Activated CD4-positive, alpha-beta T cell treated with anti-CD3 and anti-CD28 coated beads, Interleukin-2, Interleukin-6, amounts not matched to agents 100 ng/mL and 50 ng/mL, durations not matched to agents 16 hours and 8 hours (primary cell): ENCODE results near the gene RPA1.
"Not testable (repeated sequence)": the region's sequence is repeated elsewhere in the genome, so short reads cannot be mapped to it uniquely, and the experiment has no call there.

Experiments used
- DNase-seq: peaks from one replicate; pipeline ENCODE4 v3.0.0-alpha.2; 2020

The RPA1 gene

GRCh38 chr17:1829592-1830257 lies at the start of gene RPA1, which contains the start of gene SMYD4:
Gene RPA1, plus strand, starts transcription at chr17:1830005. Its CDS starts 89 bp downstream, at chr17:1830094.
Gene SMYD4, minus strand, starts transcription at chr17:1829902. Its CDS starts 1,908 bp downstream, at chr17:1827994.
- DNase-seq = peak; percentile 94

GRCh38 chr17:1782171-1782567 lies 47.6 kb upstream of the RPA1 start:
- DNase-seq = no peak

- no peak for DNase-seq
Measured at GRCh38 chr17:1783271-1783670, 46.5 kb upstream of the RPA1 start.

GRCh38 chr17:1783834-1784611 lies 45.8 kb upstream of the RPA1 start:
- DNase-seq = no peak

- DNase-seq = no peak
Measured at GRCh38 chr17:1785930-1786329, 43.9 kb upstream of the RPA1 start.

- DNase-seq = no peak
Measured at GRCh38 chr17:1786708-1787107, 43.1 kb upstream of the RPA1 start.

- DNase-seq = no peak
Measured at GRCh38 chr17:1787301-1787902, 42.4 kb upstream of the RPA1 start.

- no peak for DNase-seq
Measured at GRCh38 chr17:1789936-1790335, 39.9 kb upstream of the RPA1 start.

GRCh38 chr17:1792495-1793446 lies 37.0 kb upstream of the RPA1 start:
- DNase-seq = no peak

GRCh38 chr17:1793447-1793806 lies 36.4 kb upstream of the RPA1 start:
- no peak for DNase-seq

- no peak for DNase-seq
Measured at GRCh38 chr17:1796800-1797199, 33.0 kb upstream of the RPA1 start.

- no peak for DNase-seq
Measured at GRCh38 chr17:1797323-1797722, 32.5 kb upstream of the RPA1 start.

GRCh38 chr17:1797846-1798245 lies 32.0 kb upstream of the RPA1 start:
- DNase-seq = not testable (repeated sequence)

- DNase-seq = no peak
Measured at GRCh38 chr17:1800240-1800639, 29.6 kb upstream of the RPA1 start.

GRCh38 chr17:1800712-1801111 lies 29.1 kb upstream of the RPA1 start:
- no peak for DNase-seq

GRCh38 chr17:1802429-1802828 lies 27.4 kb upstream of the RPA1 start:
- DNase-seq = no peak

- DNase-seq = no peak
Measured at GRCh38 chr17:1803280-1803679, 26.5 kb upstream of the RPA1 start.

- DNase-seq = no peak
Measured at GRCh38 chr17:1807890-1808289, 21.9 kb upstream of the RPA1 start.

GRCh38 chr17:1808644-1809043 lies 21.2 kb upstream of the RPA1 start:
- no peak for DNase-seq

GRCh38 chr17:1809815-1810214 lies 20.0 kb upstream of the RPA1 start:
- DNase-seq = not testable (repeated sequence)

GRCh38 chr17:1810450-1811103 lies 19.2 kb upstream of the RPA1 start:
- DNase-seq = no peak

- no peak for DNase-seq
Measured at GRCh38 chr17:1813088-1813487, 16.7 kb upstream of the RPA1 start.
